ENCODE measurements around the gene TTC24. TPM values are rescaled to one million over a fixed set of nuclear protein-coding genes. Genes with fewer than 3 reads are reported as not detected.

TTC24 gene
- total and polyA plus RNA-seq, 2 experiments from 2014 or later, result not detected

DNA sequence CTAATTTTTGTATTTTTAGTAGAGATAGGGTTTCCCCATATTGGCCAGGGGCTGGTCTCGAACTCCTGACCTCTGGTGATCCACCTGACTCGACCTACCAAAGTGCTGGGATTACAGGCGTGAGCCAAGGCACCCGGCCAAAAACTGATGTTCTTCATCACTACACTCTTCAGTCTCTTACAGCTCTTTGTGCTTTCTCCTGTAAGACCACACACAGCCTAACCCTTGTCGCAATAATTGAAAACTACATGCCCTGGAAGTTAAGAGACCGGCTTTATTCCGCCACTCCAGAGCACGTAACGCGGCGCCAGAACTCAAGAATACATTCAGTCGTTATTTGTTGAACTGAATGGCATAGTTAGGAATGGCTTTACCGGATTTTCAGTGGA lies 21.2 kb downstream of the TTC24 start (continued):
- no peak for TF ChIP-seq ZNF114 (CRISPR knock-in tag; IDR thresholded peaks at IDR 0.05)
- TF ChIP-seq, protein P1, sequence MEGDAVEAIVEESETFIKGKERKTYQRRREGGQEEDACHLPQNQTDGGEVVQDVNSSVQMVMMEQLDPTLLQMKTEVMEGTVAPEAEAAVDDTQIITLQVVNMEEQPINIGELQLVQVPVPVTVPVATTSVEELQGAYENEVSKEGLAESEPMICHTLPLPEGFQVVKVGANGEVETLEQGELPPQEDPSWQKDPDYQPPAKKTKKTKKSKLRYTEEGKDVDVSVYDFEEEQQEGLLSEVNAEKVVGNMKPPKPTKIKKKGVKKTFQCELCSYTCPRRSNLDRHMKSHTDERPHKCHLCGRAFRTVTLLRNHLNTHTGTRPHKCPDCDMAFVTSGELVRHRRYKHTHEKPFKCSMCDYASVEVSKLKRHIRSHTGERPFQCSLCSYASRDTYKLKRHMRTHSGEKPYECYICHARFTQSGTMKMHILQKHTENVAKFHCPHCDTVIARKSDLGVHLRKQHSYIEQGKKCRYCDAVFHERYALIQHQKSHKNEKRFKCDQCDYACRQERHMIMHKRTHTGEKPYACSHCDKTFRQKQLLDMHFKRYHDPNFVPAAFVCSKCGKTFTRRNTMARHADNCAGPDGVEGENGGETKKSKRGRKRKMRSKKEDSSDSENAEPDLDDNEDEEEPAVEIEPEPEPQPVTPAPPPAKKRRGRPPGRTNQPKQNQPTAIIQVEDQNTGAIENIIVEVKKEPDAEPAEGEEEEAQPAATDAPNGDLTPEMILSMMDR (conservative IDR thresholded peaks at IDR 0.05; ENCODE audit: low read depth in 2 of 2), result no peak
- no peak for TF ChIP-seq STAT1 (IDR thresholded peaks at IDR 0.05; ENCODE audit: unreplicated experiment)
- TF ChIP-seq POLR2AphosphoS5 (IDR thresholded peaks at IDR 0.05; ENCODE audit: low read depth), result no peak

GRCh38 chr1:156601122-156601830 lies 21.8 kb downstream of the TTC24 start, which contains the start of gene GPATCH4:
TSS of gene GPATCH4 (minus strand) at chr1:156601479.
- peak; percentile 98 for DNase-seq (ENCODE audit: low spot score)
- Histone ChIP-seq H3K9me2 (ENCODE audit: insufficient read depth) (no peaks in the 10 kb centered on the region), H3K27ac (ENCODE audit: low read depth) (peak within 1 kb of the TSS; percentile 92), H3K36me3 (ENCODE audit: insufficient read depth) (peaks cover 18% of the 10 kb centered on the region), H3K4me2 (peak within 1 kb of the TSS; percentile 80), H3K4me3 (peak within 1 kb of the TSS; percentile 96), H3K4me1 (ENCODE audit: insufficient read depth) (no peaks in the 10 kb centered on the region; the same call in 1 of the 2 replicates), H2AFZ (peak within 1 kb of the TSS; percentile 94), H3F3A (replicated peaks; ENCODE audit: low read depth) (peaks cover 46% of the 10 kb centered on the region), H4K20me1 (replicated peaks; ENCODE audit: insufficient read depth) (peaks cover 9% of the 10 kb centered on the region), H3K27me3 (ENCODE audit: insufficient read depth) (no peaks in the 10 kb centered on the region), H3K79me2 (replicated peaks; ENCODE audit: insufficient read depth) (peaks cover 27% of the 10 kb centered on the region)
- peak within 1 kb of the TSS; percentile 97 for H3K4me3 Mint-ChIP-seq
- peaks cover 10% of the 10 kb centered on the region; the same call in 2 of the 3 replicates for H3K4me1 Mint-ChIP-seq
- peak; percentile 88 for ATAC-seq
- peaks cover 33% of the 10 kb centered on the region for H3K36me3 Mint-ChIP-seq (ENCODE audit: low read depth)
- peak within 1 kb of the TSS; percentile 98 for H3K27ac Mint-ChIP-seq
- no peaks in the 10 kb centered on the region for H3K9me3 Mint-ChIP-seq
- no peak for TF ChIP-seq EZH2 (IDR thresholded peaks at IDR 0.05; ENCODE audit: low read depth, unreplicated experiment)
- TF ChIP-seq POLR2AphosphoS5 (IDR thresholded peaks at IDR 0.05; ENCODE audit: low read depth), result peak; percentile 87
- TF ChIP-seq EZH2phosphoT487 (IDR thresholded peaks at IDR 0.05; ENCODE audit: unreplicated experiment), result no peak
- TF ChIP-seq STAT1 (IDR thresholded peaks at IDR 0.05; ENCODE audit: unreplicated experiment), result no peak
- TF ChIP-seq REST (IDR thresholded peaks at IDR 0.05; ENCODE audit: unreplicated experiment), result no peak
- TF ChIP-seq CREB1 (CRISPR knock-in tag; IDR thresholded peaks at IDR 0.05; ENCODE audit: low read depth), result peak; percentile 51; the same call in 1 of the 2 replicates
- TF ChIP-seq, protein P2, sequence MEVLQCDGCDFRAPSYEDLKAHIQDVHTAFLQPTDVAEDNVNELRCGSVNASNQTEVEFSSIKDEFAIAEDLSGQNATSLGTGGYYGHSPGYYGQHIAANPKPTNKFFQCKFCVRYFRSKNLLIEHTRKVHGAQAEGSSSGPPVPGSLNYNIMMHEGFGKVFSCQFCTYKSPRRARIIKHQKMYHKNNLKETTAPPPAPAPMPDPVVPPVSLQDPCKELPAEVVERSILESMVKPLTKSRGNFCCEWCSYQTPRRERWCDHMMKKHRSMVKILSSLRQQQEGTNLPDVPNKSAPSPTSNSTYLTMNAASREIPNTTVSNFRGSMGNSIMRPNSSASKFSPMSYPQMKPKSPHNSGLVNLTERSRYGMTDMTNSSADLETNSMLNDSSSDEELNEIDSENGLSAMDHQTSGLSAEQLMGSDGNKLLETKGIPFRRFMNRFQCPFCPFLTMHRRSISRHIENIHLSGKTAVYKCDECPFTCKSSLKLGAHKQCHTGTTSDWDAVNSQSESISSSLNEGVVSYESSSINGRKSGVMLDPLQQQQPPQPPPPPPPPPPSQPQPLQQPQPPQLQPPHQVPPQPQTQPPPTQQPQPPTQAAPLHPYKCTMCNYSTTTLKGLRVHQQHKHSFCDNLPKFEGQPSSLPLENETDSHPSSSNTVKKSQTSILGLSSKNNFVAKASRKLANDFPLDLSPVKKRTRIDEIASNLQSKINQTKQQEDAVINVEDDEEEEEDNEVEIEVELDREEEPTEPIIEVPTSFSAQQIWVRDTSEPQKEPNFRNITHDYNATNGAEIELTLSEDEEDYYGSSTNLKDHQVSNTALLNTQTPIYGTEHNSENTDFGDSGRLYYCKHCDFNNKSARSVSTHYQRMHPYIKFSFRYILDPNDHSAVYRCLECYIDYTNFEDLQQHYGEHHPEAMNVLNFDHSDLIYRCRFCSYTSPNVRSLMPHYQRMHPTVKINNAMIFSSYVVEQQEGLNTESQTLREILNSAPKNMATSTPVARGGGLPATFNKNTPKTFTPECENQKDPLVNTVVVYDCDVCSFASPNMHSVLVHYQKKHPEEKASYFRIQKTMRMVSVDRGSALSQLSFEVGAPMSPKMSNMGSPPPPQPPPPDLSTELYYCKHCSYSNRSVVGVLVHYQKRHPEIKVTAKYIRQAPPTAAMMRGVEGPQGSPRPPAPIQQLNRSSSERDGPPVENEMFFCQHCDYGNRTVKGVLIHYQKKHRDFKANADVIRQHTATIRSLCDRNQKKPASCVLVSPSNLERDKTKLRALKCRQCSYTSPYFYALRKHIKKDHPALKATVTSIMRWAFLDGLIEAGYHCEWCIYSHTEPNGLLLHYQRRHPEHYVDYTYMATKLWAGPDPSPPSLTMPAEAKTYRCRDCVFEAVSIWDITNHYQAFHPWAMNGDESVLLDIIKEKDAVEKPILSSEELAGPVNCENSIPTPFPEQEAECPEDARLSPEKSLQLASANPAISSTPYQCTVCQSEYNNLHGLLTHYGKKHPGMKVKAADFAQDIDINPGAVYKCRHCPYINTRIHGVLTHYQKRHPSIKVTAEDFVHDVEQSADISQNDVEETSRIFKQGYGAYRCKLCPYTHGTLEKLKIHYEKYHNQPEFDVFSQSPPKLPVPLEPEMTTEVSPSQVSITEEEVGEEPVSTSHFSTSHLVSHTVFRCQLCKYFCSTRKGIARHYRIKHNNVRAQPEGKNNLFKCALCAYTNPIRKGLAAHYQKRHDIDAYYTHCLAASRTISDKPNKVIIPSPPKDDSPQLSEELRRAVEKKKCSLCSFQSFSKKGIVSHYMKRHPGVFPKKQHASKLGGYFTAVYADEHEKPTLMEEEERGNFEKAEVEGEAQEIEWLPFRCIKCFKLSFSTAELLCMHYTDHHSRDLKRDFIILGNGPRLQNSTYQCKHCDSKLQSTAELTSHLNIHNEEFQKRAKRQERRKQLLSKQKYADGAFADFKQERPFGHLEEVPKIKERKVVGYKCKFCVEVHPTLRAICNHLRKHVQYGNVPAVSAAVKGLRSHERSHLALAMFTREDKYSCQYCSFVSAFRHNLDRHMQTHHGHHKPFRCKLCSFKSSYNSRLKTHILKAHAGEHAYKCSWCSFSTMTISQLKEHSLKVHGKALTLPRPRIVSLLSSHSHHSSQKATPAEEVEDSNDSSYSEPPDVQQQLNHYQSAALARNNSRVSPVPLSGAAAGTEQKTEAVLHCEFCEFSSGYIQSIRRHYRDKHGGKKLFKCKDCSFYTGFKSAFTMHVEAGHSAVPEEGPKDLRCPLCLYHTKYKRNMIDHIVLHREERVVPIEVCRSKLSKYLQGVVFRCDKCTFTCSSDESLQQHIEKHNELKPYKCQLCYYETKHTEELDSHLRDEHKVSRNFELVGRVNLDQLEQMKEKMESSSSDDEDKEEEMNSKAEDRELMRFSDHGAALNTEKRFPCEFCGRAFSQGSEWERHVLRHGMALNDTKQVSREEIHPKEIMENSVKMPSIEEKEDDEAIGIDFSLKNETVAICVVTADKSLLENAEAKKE (CRISPR knock-in tag; IDR thresholded peaks at IDR 0.05), result no peak
- TF ChIP-seq ZNF114 (CRISPR knock-in tag; IDR thresholded peaks at IDR 0.05), result no peak
- no peak for TF ChIP-seq JUNB (IDR thresholded peaks at IDR 0.05; ENCODE audit: unreplicated experiment)
- TF ChIP-seq NANOG (IDR thresholded peaks at IDR 0.05; ENCODE audit: borderline replicate concordance), result no peak
- TF ChIP-seq, protein P3, sequence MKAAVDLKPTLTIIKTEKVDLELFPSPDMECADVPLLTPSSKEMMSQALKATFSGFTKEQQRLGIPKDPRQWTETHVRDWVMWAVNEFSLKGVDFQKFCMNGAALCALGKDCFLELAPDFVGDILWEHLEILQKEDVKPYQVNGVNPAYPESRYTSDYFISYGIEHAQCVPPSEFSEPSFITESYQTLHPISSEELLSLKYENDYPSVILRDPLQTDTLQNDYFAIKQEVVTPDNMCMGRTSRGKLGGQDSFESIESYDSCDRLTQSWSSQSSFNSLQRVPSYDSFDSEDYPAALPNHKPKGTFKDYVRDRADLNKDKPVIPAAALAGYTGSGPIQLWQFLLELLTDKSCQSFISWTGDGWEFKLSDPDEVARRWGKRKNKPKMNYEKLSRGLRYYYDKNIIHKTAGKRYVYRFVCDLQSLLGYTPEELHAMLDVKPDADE (IDR thresholded peaks at IDR 0.05), result peak; percentile 78
- H3K27me3 Mint-ChIP-seq (ENCODE audit: insufficient read depth, low read depth, poor library complexity), result peaks cover 9% of the 10 kb centered on the region
